Measurements from ENCODE around the gene TMEM131.

The TMEM131 gene

GRCh38 chr2:98020516-98020915 is 24.8 kb upstream of the TMEM131 start:
- no peak overlapping the region for H3K4me3 ChIP-seq (replicated peaks; ENCODE audit: low read depth, low read length)
- DNase-seq (ENCODE audit: low read depth) = no peak
- no peak for TF ChIP-seq CTCF (IDR thresholded peaks at IDR 0.05; ENCODE audit: low read length, missing control alignments)

- TF ChIP-seq CTCF (IDR thresholded peaks at IDR 0.05; ENCODE audit: low read length, missing control alignments) = no peak
- H3K4me3 ChIP-seq (replicated peaks; ENCODE audit: low read depth, low read length) = no peak overlapping the region
- no peak for DNase-seq (ENCODE audit: low read depth)
Measured at GRCh38 chr2:98016908-98017670, 21.3 kb upstream of the TMEM131 start.

- no peak for TF ChIP-seq CTCF (IDR thresholded peaks at IDR 0.05; ENCODE audit: low read length, missing control alignments)
- DNase-seq (ENCODE audit: low read depth) = no peak
Measured at GRCh38 chr2:98015671-98016070, 19.9 kb upstream of the TMEM131 start.

GRCh38 chr2:98014379-98014778 is 18.6 kb upstream of the TMEM131 start:
- no peak for DNase-seq (ENCODE audit: low read depth)
- H3K4me3 ChIP-seq (replicated peaks; ENCODE audit: low read depth, low read length) = no peak overlapping the region
- no peak for TF ChIP-seq CTCF (IDR thresholded peaks at IDR 0.05; ENCODE audit: low read length, missing control alignments)

More at GRCh38 chr2:98015671-98016070, 19.9 kb upstream of the TMEM131 start:
- no peak overlapping the region for H3K4me3 ChIP-seq (replicated peaks; ENCODE audit: low read depth, low read length)

- no peak overlapping the region for H3K4me3 ChIP-seq (replicated peaks; ENCODE audit: low read depth, low read length)
- no peak for TF ChIP-seq CTCF (IDR thresholded peaks at IDR 0.05; ENCODE audit: low read length, missing control alignments)
- peak; percentile 67 for DNase-seq (ENCODE audit: low read depth)
Measured at GRCh38 chr2:98013407-98014042, 17.8 kb upstream of the TMEM131 start.

- no peak for TF ChIP-seq CTCF (IDR thresholded peaks at IDR 0.05; ENCODE audit: low read length, missing control alignments)
- no peak overlapping the region for H3K4me3 ChIP-seq (replicated peaks; ENCODE audit: low read depth, low read length)
- no peak for DNase-seq (ENCODE audit: low read depth)
Measured at GRCh38 chr2:98012561-98012991, 16.8 kb upstream of the TMEM131 start.

All from fibroblast of pulmonary artery (primary cell).